Fibroblast of mammary gland (primary cell): ENCODE measurements around the gene CTSZ.

Source experiments
- DNase-seq: peaks from one replicate; pipeline ENCODE4 v3.0.0-alpha.2; 2010; ENCODE audit warnings: low read depth
- H3K4me3 ChIP-seq: 2 replicates; pipeline ENCODE4 v1.5.1; 2011; ENCODE audit warnings: low read depth, mild to moderate bottlenecking, low read length, moderate library complexity; ENCODE audit not compliant: control insufficient read depth
- CTCF ChIP-seq: conservative IDR thresholded peaks from 2 replicates; pipeline ENCODE4 v1.5.1; 2011; ENCODE audit warnings: low read depth, low read length, inconsistent platforms; ENCODE audit not compliant: control insufficient read depth, insufficient read depth

CTSZ gene

GRCh38 chr20:58991715-58992114 is 15.3 kb downstream of the CTSZ start:
- TF ChIP-seq CTCF: no peak
- H3K4me3 ChIP-seq: no peak overlapping the region
- no peak for DNase-seq

- no peak overlapping the region for H3K4me3 ChIP-seq
- no peak for TF ChIP-seq CTCF
- no peak for DNase-seq
Measured at GRCh38 chr20:58990651-58991445, 16.2 kb downstream of the CTSZ start.

GRCh38 chr20:58989196-58989595 is 17.9 kb downstream of the CTSZ start:
- H3K4me3 ChIP-seq: no peak overlapping the region
- DNase-seq: no peak
- TF ChIP-seq CTCF: no peak

- TF ChIP-seq CTCF: no peak
- DNase-seq: no peak
- H3K4me3 ChIP-seq: no peak overlapping the region
Measured at GRCh38 chr20:58988565-58988882, 18.5 kb downstream of the CTSZ start.

GRCh38 chr20:58987790-58988564 is 19.1 kb downstream of the CTSZ start:
- TF ChIP-seq CTCF: no peak
- no peak for DNase-seq
- no peak overlapping the region for H3K4me3 ChIP-seq

GRCh38 chr20:58986968-58987517 is 20.0 kb downstream of the CTSZ start:
- no peak for TF ChIP-seq CTCF
- H3K4me3 ChIP-seq: no peak overlapping the region
- no peak for DNase-seq
